HepG2 (cell line): ENCODE measurements around the gene VAX1.

Experiments used
- KDM1A ChIP-seq: IDR thresholded peaks from 2 replicates; pipeline ENCODE4 v1.6.1; 2016; ENCODE audit warnings: missing compliant biosample characterization
- MAZ ChIP-seq, 2 experiments: sonication (generic) in 1 of 2; formaldehyde crosslinking in 1 of 2; IDR thresholded peaks; 2 replicates each; pipeline versions ENCODE4 v1.5.0 to v1.6.1; 2012 to 2020; ENCODE audit warnings: low read depth in 2 of 2, mild to moderate bottlenecking in 2 of 2, borderline replicate concordance in 1 of 2, improper control_type of control experiment in 1 of 2, low read length in 1 of 2, missing genetic modification reagents in 1 of 2, moderate library complexity in 1 of 2
- TF ChIP-seq, protein P1 (sequence below): sonication (generic); formaldehyde crosslinking; IDR thresholded peaks from 2 replicates; pipeline ENCODE4 v1.5.0; 2020; ENCODE audit warnings: mild to moderate bottlenecking, missing genetic modification reagents, moderate library complexity

DNA sequence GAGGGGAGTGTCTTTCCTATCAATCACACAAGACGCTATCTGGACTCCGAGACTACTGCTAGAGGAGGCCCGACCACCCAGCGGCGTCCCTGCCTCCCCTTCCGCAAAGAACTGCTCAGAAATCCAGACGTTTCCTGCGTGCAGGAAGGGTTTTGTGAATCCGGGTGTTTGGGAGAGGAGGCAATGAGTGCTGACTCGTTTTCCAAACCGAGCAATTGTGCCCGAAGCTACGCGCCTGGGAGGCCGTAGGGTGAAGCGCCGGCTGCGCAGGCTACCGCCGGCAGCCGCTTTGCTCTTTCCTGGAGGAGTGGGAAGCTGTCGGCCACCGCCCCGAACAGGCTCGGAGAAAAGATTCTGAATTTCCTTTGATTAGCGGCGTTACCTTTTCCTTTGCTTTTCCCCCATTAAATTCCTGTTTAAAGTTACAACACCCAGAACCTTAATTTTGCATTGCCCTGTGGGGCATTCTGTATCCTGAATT lies 5.3 kb downstream of the VAX1 start:
- TF ChIP-seq MAZ (IDR thresholded peaks at IDR 0.05; ENCODE audit: borderline replicate concordance, low read depth, low read length) = no peak
- no peak for TF ChIP-seq MAZ (CRISPR knock-in tag; IDR thresholded peaks at IDR 0.05; ENCODE audit: low read depth)
- TF ChIP-seq, protein P1, sequence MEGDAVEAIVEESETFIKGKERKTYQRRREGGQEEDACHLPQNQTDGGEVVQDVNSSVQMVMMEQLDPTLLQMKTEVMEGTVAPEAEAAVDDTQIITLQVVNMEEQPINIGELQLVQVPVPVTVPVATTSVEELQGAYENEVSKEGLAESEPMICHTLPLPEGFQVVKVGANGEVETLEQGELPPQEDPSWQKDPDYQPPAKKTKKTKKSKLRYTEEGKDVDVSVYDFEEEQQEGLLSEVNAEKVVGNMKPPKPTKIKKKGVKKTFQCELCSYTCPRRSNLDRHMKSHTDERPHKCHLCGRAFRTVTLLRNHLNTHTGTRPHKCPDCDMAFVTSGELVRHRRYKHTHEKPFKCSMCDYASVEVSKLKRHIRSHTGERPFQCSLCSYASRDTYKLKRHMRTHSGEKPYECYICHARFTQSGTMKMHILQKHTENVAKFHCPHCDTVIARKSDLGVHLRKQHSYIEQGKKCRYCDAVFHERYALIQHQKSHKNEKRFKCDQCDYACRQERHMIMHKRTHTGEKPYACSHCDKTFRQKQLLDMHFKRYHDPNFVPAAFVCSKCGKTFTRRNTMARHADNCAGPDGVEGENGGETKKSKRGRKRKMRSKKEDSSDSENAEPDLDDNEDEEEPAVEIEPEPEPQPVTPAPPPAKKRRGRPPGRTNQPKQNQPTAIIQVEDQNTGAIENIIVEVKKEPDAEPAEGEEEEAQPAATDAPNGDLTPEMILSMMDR (CRISPR knock-in tag) = no peak
- TF ChIP-seq KDM1A (CRISPR knock-in tag) = no peak
